WTC11 (cell line): ENCODE measurements around the gene DDC. TPM values are rescaled to one million over a fixed set of nuclear protein-coding genes. Genes with fewer than 3 reads are reported as not detected.
A peak's percentile ranks its signal among the peaks of the same experiment; 100 is the strongest.

Experiments used
- ATAC-seq: fragments of 200-7000 bp; cut with Tn5 transposase; 2 replicates; pipeline ENCODE4 v1.10.0; 2021; ENCODE audit warnings: mild to moderate bottlenecking, moderate library complexity
- CTCF ChIA-PET: fragments of 300-600 bp; sonication (Branson Sonifier 250); formaldehyde crosslinking; loops from one replicate; lab custom pipeline; 2021; ENCODE audit warnings: antibody characterized with exemption; lab: Charles Lee
- POLR2A ChIA-PET: fragments of 350-600 bp; sonication (Branson Sonifier 250); formaldehyde crosslinking; loops from one replicate; lab custom pipeline; 2021; ENCODE audit warnings: antibody characterized with exemption; lab: Charles Lee
- DNase-seq: peaks from one replicate; pipeline ENCODE4 v3.0.0; 2021; ENCODE audit warnings: low spot score
- H3K27ac Mint-ChIP-seq: 2 replicates; pipeline ENCODE4 v1.8.0; 2021; ENCODE audit warnings: mixed read lengths
- H3K27me3 Mint-ChIP-seq: 2 replicates; pipeline ENCODE4 v1.8.0; 2021; ENCODE audit warnings: low read depth, mild to moderate bottlenecking, moderate library complexity, mixed read lengths
- H3K36me3 Mint-ChIP-seq: 2 replicates; pipeline ENCODE4 v1.8.0; 2021; ENCODE audit warnings: mixed read lengths
- H3K4me1 Mint-ChIP-seq: 2 replicates; pipeline ENCODE4 v1.8.0; 2022; ENCODE audit warnings: mixed read lengths
- H3K4me3 Mint-ChIP-seq: 2 replicates; pipeline ENCODE4 v1.8.0; 2021; ENCODE audit warnings: mild to moderate bottlenecking, moderate library complexity, mixed read lengths
- H3K9me3 Mint-ChIP-seq: 2 replicates; pipeline ENCODE4 v1.8.0; 2021; ENCODE audit warnings: mixed read lengths
- ARID4B ChIP-seq: sonication (generic); formaldehyde crosslinking; IDR thresholded peaks from 2 replicates; pipeline ENCODE4 v1.8.0; 2023; ENCODE audit warnings: missing genetic modification reagents, mild to moderate bottlenecking, borderline replicate concordance
- ESRRA ChIP-seq: sonication (generic); formaldehyde crosslinking; IDR thresholded peaks from 2 replicates; pipeline ENCODE4 v1.8.1; 2022; ENCODE audit warnings: mild to moderate bottlenecking, missing genetic modification reagents, borderline replicate concordance
- ETV6 ChIP-seq: sonication (generic); formaldehyde crosslinking; IDR thresholded peaks from 2 replicates; pipeline ENCODE4 v1.8.1; 2022; ENCODE audit warnings: mild to moderate bottlenecking, missing genetic modification reagents
- GRHL2 ChIP-seq: fragments of 250-450 bp; sonication (Bioruptor Pico); IDR thresholded peaks from 2 replicates; pipeline ENCODE4 v1.8.0; 2022; ENCODE audit warnings: mild to moderate bottlenecking, moderate library complexity; ENCODE audit not compliant: insufficient replicate concordance, severe bottlenecking
- MLX ChIP-seq: sonication (generic); formaldehyde crosslinking; IDR thresholded peaks from 2 replicates; pipeline ENCODE4 v1.8.1; 2023; ENCODE audit warnings: mild to moderate bottlenecking, missing genetic modification reagents, moderate library complexity
- NR2C2 ChIP-seq: sonication (generic); formaldehyde crosslinking; IDR thresholded peaks from 2 replicates; pipeline ENCODE4 v1.8.0; 2022; ENCODE audit warnings: mild to moderate bottlenecking, missing genetic modification reagents
- NR3C1 ChIP-seq: sonication (generic); formaldehyde crosslinking; conservative IDR thresholded peaks from 2 replicates; pipeline ENCODE4 v1.8.1; 2023; ENCODE audit warnings: low read depth, mild to moderate bottlenecking, missing genetic modification reagents
- OVOL2 ChIP-seq: fragments of 250-450 bp; sonication (Bioruptor Pico); IDR thresholded peaks from 2 replicates; pipeline ENCODE4 v1.9.0; 2021; ENCODE audit warnings: mild to moderate bottlenecking, borderline replicate concordance
- PREB ChIP-seq: sonication (generic); formaldehyde crosslinking; IDR thresholded peaks from 2 replicates; pipeline ENCODE4 v1.8.1; 2022; ENCODE audit warnings: mild to moderate bottlenecking, missing genetic modification reagents, moderate library complexity, borderline replicate concordance
- RELA ChIP-seq: sonication (generic); formaldehyde crosslinking; IDR thresholded peaks from 2 replicates; pipeline ENCODE4 v1.8.1; 2022; ENCODE audit warnings: missing genetic modification reagents, mild to moderate bottlenecking, borderline replicate concordance
- SMAD3 ChIP-seq: sonication (generic); formaldehyde crosslinking; IDR thresholded peaks from 2 replicates; pipeline ENCODE4 v1.8.0; 2022; ENCODE audit warnings: missing genetic modification reagents, mild to moderate bottlenecking, borderline replicate concordance
- SMAD4 ChIP-seq: sonication (generic); formaldehyde crosslinking; IDR thresholded peaks from 2 replicates; pipeline ENCODE4 v1.8.0; 2022; ENCODE audit warnings: mild to moderate bottlenecking, missing genetic modification reagents
- STAT6 ChIP-seq: sonication (generic); formaldehyde crosslinking; conservative IDR thresholded peaks from 2 replicates; pipeline ENCODE4 v1.8.1; 2023; ENCODE audit warnings: mild to moderate bottlenecking, low read depth, missing genetic modification reagents, moderate library complexity
- TCF7 ChIP-seq: sonication (generic); formaldehyde crosslinking; IDR thresholded peaks from 2 replicates; pipeline ENCODE4 v1.8.0; 2022; ENCODE audit warnings: mild to moderate bottlenecking, low read depth, missing genetic modification reagents, moderate library complexity
- TEAD1 ChIP-seq: sonication (generic); formaldehyde crosslinking; IDR thresholded peaks from 2 replicates; pipeline ENCODE4 v1.8.0; 2022; ENCODE audit warnings: mild to moderate bottlenecking, missing genetic modification reagents
- ZBTB21 ChIP-seq: sonication (generic); formaldehyde crosslinking; IDR thresholded peaks from 2 replicates; pipeline ENCODE4 v1.8.1; 2023; ENCODE audit warnings: mild to moderate bottlenecking, missing genetic modification reagents, borderline replicate concordance
- ZBTB43 ChIP-seq: sonication (generic); formaldehyde crosslinking; IDR thresholded peaks from 2 replicates; pipeline ENCODE4 v1.8.1; 2023; ENCODE audit warnings: mild to moderate bottlenecking, missing genetic modification reagents
- ZNF263 ChIP-seq: sonication (generic); formaldehyde crosslinking; IDR thresholded peaks from 2 replicates; pipeline ENCODE4 v1.8.1; 2022; ENCODE audit warnings: low read depth, mild to moderate bottlenecking, moderate library complexity, missing genetic modification reagents
- ZNF317 ChIP-seq: sonication (generic); formaldehyde crosslinking; IDR thresholded peaks from 2 replicates; pipeline ENCODE4 v1.8.1; 2023; ENCODE audit warnings: low read depth, mild to moderate bottlenecking, moderate library complexity, missing genetic modification reagents, borderline replicate concordance
- ZSCAN18 ChIP-seq: fragments of 250-450 bp; sonication (Bioruptor Pico); IDR thresholded peaks from 2 replicates; pipeline ENCODE4 v2.1.2; 2022; ENCODE audit warnings: mild to moderate bottlenecking, moderate library complexity
- total RNA-seq: library from RNA; stranded (reverse); gene quantifications from 3 replicates; pipeline ENCODE4 v1.2.3, GENCODE V29; 2021

The DDC gene
- total RNA-seq, 1 experiment from 2014 or later = not detected

- POLR2A ChIA-PET = no interaction called here
- H3K9me3 Mint-ChIP-seq = no peaks in the 10 kb centered on the region
- peaks cover 20% of the 10 kb centered on the region for H3K4me1 Mint-ChIP-seq
- H3K27ac Mint-ChIP-seq = no peak overlapping the region
- no peaks in the 10 kb centered on the region for H3K36me3 Mint-ChIP-seq
- peak; percentile 65 for ATAC-seq
- no peak overlapping the region for H3K4me3 Mint-ChIP-seq
- CTCF ChIA-PET = interaction anchor here (1.1 to 2.1 kb wide), 4 partner anchors 28 to 440 kb away, joined by 3 to 6 read pairs (median 4); no protein-coding TSS in a partner anchor
- DNase-seq = peak; percentile 32
- no peak for TF ChIP-seq TCF7 (CRISPR knock-in tag)
- TF ChIP-seq SMAD4 (CRISPR knock-in tag) = no peak
- no peak for TF ChIP-seq MLX (CRISPR knock-in tag)
- no peak for TF ChIP-seq NR2C2 (CRISPR knock-in tag)
- no peaks in the 10 kb centered on the region for H3K27me3 Mint-ChIP-seq
Measured at GRCh38 chr7:50560865-50561351, 4.3 kb downstream of the DDC start.

- Mint-ChIP-seq H3K27me3 (no peaks in the 10 kb centered on the region), H3K36me3 (no peaks in the 10 kb centered on the region), H3K4me1 (peaks cover 20% of the 10 kb centered on the region), H3K27ac (no peak overlapping the region), H3K4me3 (no peak overlapping the region), H3K9me3 (no peaks in the 10 kb centered on the region)
- ATAC-seq = no peak
- TF ChIP-seq ETV6 (CRISPR knock-in tag) = no peak
- TF ChIP-seq ZBTB43 (CRISPR knock-in tag) = no peak
- no peak for TF ChIP-seq ARID4B
- TF ChIP-seq ZBTB21 (CRISPR knock-in tag) = no peak
- TF ChIP-seq STAT6 (CRISPR knock-in tag) = no peak
- no peak for TF ChIP-seq ZNF263 (CRISPR knock-in tag)
- TF ChIP-seq ZSCAN18 (CRISPR knock-in tag) = no peak
- TF ChIP-seq SMAD4 (CRISPR knock-in tag) = no peak
- TF ChIP-seq TEAD1 (CRISPR knock-in tag) = no peak
- TF ChIP-seq ESRRA = no peak
- TF ChIP-seq OVOL2 (CRISPR knock-in tag) = no peak
- TF ChIP-seq SMAD3 (CRISPR knock-in tag) = no peak
- no peak for TF ChIP-seq PREB (CRISPR knock-in tag)
- TF ChIP-seq NR3C1 = no peak
- no peak for TF ChIP-seq ZNF317 (CRISPR knock-in tag)
- TF ChIP-seq RELA (CRISPR knock-in tag) = no peak
- TF ChIP-seq GRHL2 (CRISPR knock-in tag) = no peak
- no peak for DNase-seq
- ChIA-PET POLR2A (no interaction called here), CTCF (interaction anchor here (1.1 to 2.1 kb wide), 4 partner anchors 29 to 441 kb away, joined by 3 to 6 read pairs (median 4); no protein-coding TSS in a partner anchor)
Measured at GRCh38 chr7:50559881-50560280, 5.3 kb downstream of the DDC start.
